Measurements from ENCODE around the gene APEH.

- TF ChIP-seq CTCF (IDR thresholded peaks at IDR 0.05) (no peak), POLR2A (IDR thresholded peaks at IDR 0.05) (no peak)
Observed at GRCh38 chr3:49647741-49648140, 26.4 kb upstream of the APEH start.

Data from body of pancreas (tissue), 4 donors.